Stomach (tissue), 9 donors: ENCODE measurements around the gene CLRN3. TPM values are rescaled to one million over a fixed set of nuclear protein-coding genes. Genes with fewer than 3 reads are reported as not detected.

Source experiments
- DNase-seq, 2 donors: peaks; one replicate each; pipeline versions ENCODE4 v3.0.0 to v3.0.0-alpha.2; 2013 to 2019
- H3K27ac ChIP-seq, 5 donors: fragments of 200-600 bp in 4 of 5; sonication (generic) in 4 of 5; one replicate each; pipeline ENCODE4 v1.5.1; 2013 to 2019; ENCODE audit warnings: mild to moderate bottlenecking in 1 of 5, moderate library complexity in 1 of 5
- H3K27me3 ChIP-seq, 3 donors: fragments of 200-600 bp; sonication (generic); one replicate each; pipeline ENCODE4 v1.5.1; 2017 to 2019; ENCODE audit warnings: mixed run types in 1 of 3
- H3K36me3 ChIP-seq, 4 donors: fragments of 200-600 bp; sonication (generic); 1 replicate in 3 of 4; 2 replicates in 1 of 4; pipeline ENCODE4 v1.5.1; 2016 to 2019
- H3K4me1 ChIP-seq, 4 donors: fragments of 200-600 bp; sonication (generic); one replicate each; pipeline ENCODE4 v1.5.1; 2016 to 2019
- H3K4me3 ChIP-seq, 4 donors: fragments of 200-600 bp; sonication (generic) in 3 of 4; one replicate each; pipeline ENCODE4 v1.5.1; 2016 to 2019; ENCODE audit warnings: mild to moderate bottlenecking in 1 of 4
- H3K9me3 ChIP-seq, 4 donors: fragments of 200-600 bp; sonication (generic); one replicate each; pipeline ENCODE4 v1.5.1; 2016 to 2019
- EP300 ChIP-seq: sonication (generic); formaldehyde crosslinking; IDR thresholded peaks from one replicate; pipeline ENCODE4 v1.6.1; 2017; ENCODE audit warnings: antibody characterized with exemption
- POLR2A ChIP-seq, 4 donors: fragments of 450-650 bp; IDR thresholded peaks; one replicate each; pipeline ENCODE4 v1.6.1; 2016; ENCODE audit warnings: antibody characterized with exemption in 4 of 4, control low read depth in 2 of 4, mild to moderate bottlenecking in 1 of 4, moderate library complexity in 1 of 4
- POLR2AphosphoS5 ChIP-seq, 3 donors: sonication (generic); formaldehyde crosslinking; IDR thresholded peaks; one replicate each; pipeline ENCODE4 v1.6.1; 2016; ENCODE audit warnings: antibody characterized with exemption in 3 of 3
- WGBS, 5 donors: extraction: QIAGEN DNeasy Blood & Tissue Kit in 3 of 5; methylation state at CpG; one replicate each; pipeline versions ENCODE4 v1.1.5 to v1.1.7; 2013 to 2018; 5-methylcytosine and 5-hydroxymethylcytosine counted together
- intact Hi-C: fragments of 100-400 bp; cut with DNase I; formaldehyde crosslinking; loops from one replicate; pipeline ENCODE4 v1.15.1; 2023; ENCODE audit warnings: low total_unique reads
- polyA plus RNA-seq, 3 donors: library from polyadenylated mRNA; stranded (reverse); fragments of 200-250 nt; gene quantifications; one replicate each; pipeline ENCODE4 v1.2.3, GENCODE V29; 2013
- total RNA-seq, 5 donors: library from RNA; depleted of rRNA; stranded (reverse); fragments of >200 nt; gene quantifications; one replicate each; pipeline versions ENCODE4 v1.1.0 to v1.2.3, GENCODE V29; 2014 to 2016
- TF ChIP-seq, protein P1 (sequence below), 7 experiments: fragments of 450-650 bp in 4 of 7; fragments of 200-600 bp in 3 of 7; sonication (generic) in 3 of 7; IDR thresholded peaks; one replicate each; pipeline ENCODE4 v1.5.1; 2016 to 2019; ENCODE audit warnings: antibody characterized with exemption in 7 of 7, control low read depth in 2 of 7, mild to moderate bottlenecking in 1 of 7
- donor health status: healthy with polysubstance abuse.
- donor health status: Bipolar disorder and iron deficiency.
- donor health status: healthy.

CLRN3 gene
- total and polyA plus RNA-seq, 8 donors: 0.25 to 15.4 (median 1.7) TPM; not detected in 5

DNA sequence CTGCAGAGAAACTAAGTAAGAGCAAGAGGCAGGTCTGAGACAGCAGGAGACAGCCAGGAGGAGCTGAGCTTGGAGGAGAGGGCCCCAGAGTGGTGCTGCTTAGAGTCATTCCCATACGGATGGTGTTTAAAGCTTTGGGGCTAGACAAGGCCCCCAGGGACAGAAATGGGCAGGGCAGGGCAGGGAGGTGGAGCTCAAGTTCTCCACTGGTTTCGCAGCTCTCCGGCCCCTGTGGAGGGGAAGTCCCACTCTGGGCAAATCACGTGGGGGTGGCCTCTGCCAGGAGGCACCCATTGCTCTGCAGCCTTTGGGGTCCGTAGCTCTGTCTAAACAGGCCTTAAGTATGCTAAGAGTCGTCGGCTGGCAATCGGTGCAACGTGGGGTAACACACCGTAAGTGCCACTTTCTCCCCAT lies 13.1 kb upstream of the CLRN3 start:
- intact Hi-C loops: loop anchor here (5.0 kb wide), 1 partner anchor 101 kb away; no protein-coding TSS in a partner anchor
- peak overlapping the region in 2 of 5 donors; percentile 80 to 89 for H3K27ac ChIP-seq
- no peak overlapping the region for H3K4me3 ChIP-seq
- H3K27me3 ChIP-seq: peaks cover 0 to 19% (median 0%) of the 10 kb centered on the region in 3 donors
- 80 to 86% (median 84%) methylated on average over 10 of the region's 10 CpGs for WGBS, 5 donors
- TF ChIP-seq POLR2AphosphoS5 (IDR thresholded peaks at IDR 0.05) (no peak), EP300 (no peak), POLR2A (IDR thresholded peaks at IDR 0.05) (no peak)
- TF ChIP-seq, protein P1, sequence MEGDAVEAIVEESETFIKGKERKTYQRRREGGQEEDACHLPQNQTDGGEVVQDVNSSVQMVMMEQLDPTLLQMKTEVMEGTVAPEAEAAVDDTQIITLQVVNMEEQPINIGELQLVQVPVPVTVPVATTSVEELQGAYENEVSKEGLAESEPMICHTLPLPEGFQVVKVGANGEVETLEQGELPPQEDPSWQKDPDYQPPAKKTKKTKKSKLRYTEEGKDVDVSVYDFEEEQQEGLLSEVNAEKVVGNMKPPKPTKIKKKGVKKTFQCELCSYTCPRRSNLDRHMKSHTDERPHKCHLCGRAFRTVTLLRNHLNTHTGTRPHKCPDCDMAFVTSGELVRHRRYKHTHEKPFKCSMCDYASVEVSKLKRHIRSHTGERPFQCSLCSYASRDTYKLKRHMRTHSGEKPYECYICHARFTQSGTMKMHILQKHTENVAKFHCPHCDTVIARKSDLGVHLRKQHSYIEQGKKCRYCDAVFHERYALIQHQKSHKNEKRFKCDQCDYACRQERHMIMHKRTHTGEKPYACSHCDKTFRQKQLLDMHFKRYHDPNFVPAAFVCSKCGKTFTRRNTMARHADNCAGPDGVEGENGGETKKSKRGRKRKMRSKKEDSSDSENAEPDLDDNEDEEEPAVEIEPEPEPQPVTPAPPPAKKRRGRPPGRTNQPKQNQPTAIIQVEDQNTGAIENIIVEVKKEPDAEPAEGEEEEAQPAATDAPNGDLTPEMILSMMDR (IDR thresholded peaks at IDR 0.05): no peak
- peaks cover 15 to 40% (median 28%) of the 10 kb centered on the region in 4 donors for H3K4me1 ChIP-seq
- DNase-seq: no peak
- no peaks in the 10 kb centered on the region for H3K9me3 ChIP-seq
- H3K36me3 ChIP-seq: no peaks in the 10 kb centered on the region

DNA sequence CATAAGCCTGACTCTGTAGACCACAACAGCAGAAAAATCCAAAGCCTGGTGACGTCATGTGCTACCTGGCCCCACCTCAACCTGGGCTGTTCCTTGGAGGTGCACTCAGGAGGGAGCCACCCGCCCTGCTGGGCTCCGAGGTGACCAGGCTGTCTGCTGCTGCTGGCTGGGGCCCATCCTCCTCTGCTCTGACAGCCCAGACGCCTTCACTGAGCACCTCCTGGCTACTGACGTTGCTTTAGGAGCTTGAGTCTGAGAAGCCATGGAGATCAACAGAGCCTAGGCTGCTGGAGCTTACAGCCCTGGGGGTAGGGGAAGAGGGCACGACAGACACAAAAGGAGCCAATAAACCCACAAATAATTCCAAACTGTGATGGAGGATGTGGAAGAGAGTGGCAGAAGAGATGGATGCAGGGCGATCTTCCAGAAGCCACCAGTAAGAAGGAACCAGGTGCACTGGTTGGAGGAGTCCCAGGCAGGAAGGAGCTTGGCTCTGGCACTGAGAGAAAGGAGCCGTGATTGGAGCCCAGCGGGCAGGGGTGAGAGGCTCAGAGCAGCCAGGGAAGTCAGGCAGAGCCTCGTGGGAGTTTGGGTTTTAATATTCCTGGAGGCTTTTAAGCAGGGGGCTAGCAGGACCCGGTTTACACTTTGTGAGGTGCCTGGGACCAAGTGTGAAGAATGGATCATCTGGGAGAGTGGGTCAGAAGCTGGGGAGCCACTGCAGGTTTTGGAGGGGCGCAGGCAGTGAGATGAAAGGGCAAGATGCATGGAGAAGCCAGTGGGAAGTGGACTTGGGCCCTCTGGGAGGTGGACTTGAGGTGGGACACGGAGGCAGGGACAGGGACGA lies 12.5 kb upstream of the CLRN3 start:
- DNase-seq: peak in 1 of 2 donors; percentile 63
- TF ChIP-seq POLR2AphosphoS5 (IDR thresholded peaks at IDR 0.05) (no peak), POLR2A (IDR thresholded peaks at IDR 0.05) (no peak), EP300 (no peak)
- TF ChIP-seq, protein P1 (IDR thresholded peaks at IDR 0.05): no peak
- WGBS, 5 donors: 71 to 80% (median 76%) methylated on average over 14 of the region's 14 CpGs

DNA sequence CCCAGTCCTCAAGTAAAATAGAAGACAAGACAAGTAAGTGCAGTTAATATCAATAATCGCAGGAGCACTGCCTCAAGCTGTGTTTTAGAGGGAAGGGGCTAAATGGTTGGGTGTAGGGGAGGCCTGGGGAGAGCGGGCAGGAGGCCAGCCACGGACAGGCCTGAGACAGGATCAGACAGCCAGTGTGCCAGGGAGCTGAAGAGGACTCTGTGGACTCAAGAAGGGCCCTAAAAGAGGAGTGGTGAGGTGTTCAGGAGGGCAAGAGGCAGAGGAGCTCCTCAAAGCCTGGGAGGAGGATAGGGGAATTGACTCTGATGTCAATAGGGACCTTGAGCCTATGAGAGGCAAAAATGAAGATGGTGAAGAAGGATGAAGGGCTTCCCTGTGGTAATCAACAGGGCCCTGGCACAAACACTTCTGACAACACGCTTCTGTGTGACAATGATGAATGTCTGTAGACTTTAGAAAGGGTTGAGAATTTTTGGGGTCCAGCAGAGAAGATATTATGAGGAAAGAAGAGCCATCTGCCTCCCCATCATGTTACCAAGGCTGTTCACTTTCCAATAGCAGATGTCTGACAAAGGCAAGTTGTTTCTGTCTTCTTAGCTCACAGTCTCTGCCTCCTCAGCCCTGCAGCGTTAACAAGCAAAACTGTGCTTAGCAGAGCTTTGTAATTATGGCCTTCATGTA lies 11.7 kb upstream of the CLRN3 start:
- Histone ChIP-seq H3K27me3 (peaks cover 0 to 19% (median 0%) of the 10 kb centered on the region in 3 donors), H3K4me3 (no peak overlapping the region), H3K4me1 (peaks cover 8 to 35% (median 25%) of the 10 kb centered on the region in 4 donors), H3K27ac (no peak overlapping the region), H3K9me3 (no peaks in the 10 kb centered on the region), H3K36me3 (no peaks in the 10 kb centered on the region)
- DNase-seq: no peak
- intact Hi-C loops: no loop called here
- WGBS, 5 donors: 86 to 92% (median 88%) methylated on average over 5 of the region's 5 CpGs
- TF ChIP-seq POLR2AphosphoS5 (IDR thresholded peaks at IDR 0.05): no peak
- TF ChIP-seq, protein P1 (IDR thresholded peaks at IDR 0.05): no peak
- TF ChIP-seq EP300: no peak
- no peak for TF ChIP-seq POLR2A (IDR thresholded peaks at IDR 0.05)

More for the DNA sequence above, 12.5 kb upstream of the CLRN3 start:
- no peak overlapping the region for H3K27ac ChIP-seq
- intact Hi-C loops: loop anchor here (5.0 kb wide), 1 partner anchor 102 kb away; no protein-coding TSS in a partner anchor
- H3K4me1 ChIP-seq: peaks cover 8 to 40% (median 25%) of the 10 kb centered on the region in 4 donors
- peaks cover 0 to 19% (median 0%) of the 10 kb centered on the region in 3 donors for H3K27me3 ChIP-seq
- H3K9me3 ChIP-seq: no peaks in the 10 kb centered on the region
- H3K36me3 ChIP-seq: no peaks in the 10 kb centered on the region
- H3K4me3 ChIP-seq: no peak overlapping the region

DNA sequence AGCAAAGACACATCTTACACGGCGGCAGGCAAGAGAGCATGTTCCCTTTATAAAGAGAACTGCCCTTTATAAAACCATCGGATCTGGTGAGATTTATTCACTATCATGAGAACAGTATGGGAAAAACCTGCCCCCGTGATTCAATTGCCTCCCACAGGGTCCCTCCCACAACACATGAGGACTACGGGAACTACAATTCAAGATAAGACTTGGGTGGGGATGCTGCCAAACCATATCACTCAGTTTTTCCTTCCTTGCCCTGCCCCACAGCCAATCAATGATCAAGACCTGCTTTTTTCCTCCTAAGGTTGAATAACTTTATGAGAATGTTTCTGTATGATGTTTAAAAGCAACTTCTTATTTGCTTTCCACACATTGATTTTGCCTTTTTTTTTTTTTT lies 11.0 kb upstream of the CLRN3 start:
- intact Hi-C loops: no loop called here

More for the DNA sequence above, 11.0 kb upstream of the CLRN3 start:
- Histone ChIP-seq H3K4me3 (no peak overlapping the region), H3K27ac (no peak overlapping the region), H3K4me1 (peaks cover 8 to 30% (median 22%) of the 10 kb centered on the region in 4 donors), H3K36me3 (no peaks in the 10 kb centered on the region), H3K27me3 (peaks cover 0 to 19% (median 0%) of the 10 kb centered on the region in 3 donors), H3K9me3 (no peaks in the 10 kb centered on the region)
- 61 to 78% (median 72%) methylated on average over 5 of the region's 5 CpGs for WGBS, 5 donors
- no peak for DNase-seq
- TF ChIP-seq POLR2A (IDR thresholded peaks at IDR 0.05) (no peak), POLR2AphosphoS5 (IDR thresholded peaks at IDR 0.05) (no peak), EP300 (no peak)
- TF ChIP-seq, protein P1 (IDR thresholded peaks at IDR 0.05): no peak
